ENCODE data around the gene ALDH1A1. TPM values are rescaled to one million over a fixed set of nuclear protein-coding genes. Genes with fewer than 3 reads are reported as not detected.
"Not testable (repeated sequence)": the region's sequence is repeated elsewhere in the genome, so short reads cannot be mapped to it uniquely, and the experiment has no call there.

Gene ALDH1A1
- total RNA-seq, 2 donors from 2014 or later: 0.11 TPM; not detected in 1

GRCh38 chr9:72871685-72872084 is 81.2 kb downstream of the ALDH1A1 start:
- peaks cover 0 to 4% of the 10 kb centered on the region in 2 donors for H3K9me3 Mint-ChIP-seq
- DNase-seq (ENCODE audit: low spot score in 2 of 2) (no peak), ATAC-seq (no peak)
- H3K36me3 Mint-ChIP-seq: no peaks in the 10 kb centered on the region
- H3K27ac Mint-ChIP-seq: no peak overlapping the region

- Mint-ChIP-seq H3K27ac (no peak overlapping the region), H3K36me3 (no peaks in the 10 kb centered on the region), H3K9me3 (peaks cover 0 to 4% of the 10 kb centered on the region in 2 donors)
- no peak for ATAC-seq
- DNase-seq (ENCODE audit: low spot score in 2 of 2): no peak
Measured at GRCh38 chr9:72864327-72864726, 88.5 kb downstream of the ALDH1A1 start.

- ATAC-seq (no peak), DNase-seq (ENCODE audit: low spot score in 2 of 2) (no peak)
- Mint-ChIP-seq H3K27ac (no peak overlapping the region), H3K36me3 (no peaks in the 10 kb centered on the region), H3K9me3 (peaks cover 0 to 4% of the 10 kb centered on the region in 2 donors)
Measured at GRCh38 chr9:72863456-72864094, 89.3 kb downstream of the ALDH1A1 start.

GRCh38 chr9:72862788-72863187 is 90.1 kb downstream of the ALDH1A1 start:
- not testable (repeated sequence) for ATAC-seq; DNase-seq (ENCODE audit: low spot score in 2 of 2); H3K36me3 Mint-ChIP-seq; H3K27ac Mint-ChIP-seq; H3K9me3 Mint-ChIP-seq

GRCh38 chr9:72858089-72858912 is 94.6 kb downstream of the ALDH1A1 start:
- ATAC-seq (no peak), DNase-seq (ENCODE audit: low spot score in 2 of 2) (no peak)
- no peaks in the 10 kb centered on the region for H3K36me3 Mint-ChIP-seq
- H3K27ac Mint-ChIP-seq: no peak overlapping the region
- H3K9me3 Mint-ChIP-seq: no peaks in the 10 kb centered on the region

GRCh38 chr9:72857624-72857996 is 95.2 kb downstream of the ALDH1A1 start:
- H3K9me3 Mint-ChIP-seq: no peaks in the 10 kb centered on the region
- H3K27ac Mint-ChIP-seq: no peak overlapping the region
- ATAC-seq: no peak
- DNase-seq (ENCODE audit: low spot score in 2 of 2): no peak
- H3K36me3 Mint-ChIP-seq: no peaks in the 10 kb centered on the region

GRCh38 chr9:72856972-72857623 is 95.8 kb downstream of the ALDH1A1 start:
- ATAC-seq: no peak
- H3K27ac Mint-ChIP-seq: no peak overlapping the region

GRCh38 chr9:72855890-72856523 is 96.8 kb downstream of the ALDH1A1 start:
- ATAC-seq (no peak), DNase-seq (ENCODE audit: low spot score in 2 of 2) (no peak)
- no peaks in the 10 kb centered on the region for H3K9me3 Mint-ChIP-seq

More at GRCh38 chr9:72856972-72857623, 95.8 kb downstream of the ALDH1A1 start:
- Mint-ChIP-seq H3K36me3 (no peaks in the 10 kb centered on the region), H3K9me3 (no peaks in the 10 kb centered on the region)
- no peak for DNase-seq (ENCODE audit: low spot score in 2 of 2)

GRCh38 chr9:72855321-72855720 is 97.5 kb downstream of the ALDH1A1 start:
- DNase-seq (ENCODE audit: low spot score in 2 of 2) (no peak), ATAC-seq (no peak)
- Mint-ChIP-seq H3K27ac (no peak overlapping the region), H3K36me3 (peaks cover 0 to 6% of the 10 kb centered on the region in 2 donors), H3K9me3 (no peaks in the 10 kb centered on the region)

More at GRCh38 chr9:72855890-72856523, 96.8 kb downstream of the ALDH1A1 start:
- Mint-ChIP-seq H3K27ac (no peak overlapping the region), H3K36me3 (peaks cover 0 to 6% of the 10 kb centered on the region in 2 donors)

Other genes starting within 250 kb of the ALDH1A1 start
- 10 to 100 TPM; 13.9 to 63.1 TPM for gene ANXA1, start 198.8 kb upstream of the ALDH1A1 start, total RNA-seq